Esophagus (tissue), 2 donors: ENCODE measurements around the gene ITPR3. TPM values are rescaled to one million over a fixed set of nuclear protein-coding genes. Genes with fewer than 3 reads are reported as not detected.

Experiments used
- H3K27ac ChIP-seq, 2 donors: one replicate each; pipeline ENCODE4 v1.5.1; 2013; ENCODE audit warnings: low read depth in 2 of 2, mild to moderate bottlenecking in 2 of 2, inconsistent platforms in 1 of 2, low read length in 1 of 2, moderate library complexity in 1 of 2
- H3K27me3 ChIP-seq, 2 donors: one replicate each; pipeline ENCODE4 v1.6.1; 2013; ENCODE audit warnings: low read length in 2 of 2, control low read depth in 1 of 2, mild to moderate bottlenecking in 1 of 2; ENCODE audit not compliant: insufficient read depth in 2 of 2, control insufficient read depth in 1 of 2
- H3K36me3 ChIP-seq, 2 donors: one replicate each; pipeline ENCODE4 v1.6.1; 2013; ENCODE audit warnings: low read length in 1 of 2; ENCODE audit not compliant: control insufficient read depth in 2 of 2, insufficient read depth in 2 of 2
- H3K4me1 ChIP-seq, 2 donors: one replicate each; pipeline ENCODE4 v1.6.1; 2013; ENCODE audit warnings: low read length in 1 of 2; ENCODE audit not compliant: control insufficient read depth in 2 of 2, insufficient read depth in 2 of 2
- H3K4me3 ChIP-seq, 2 donors: one replicate each; pipeline ENCODE4 v1.5.1; 2013; ENCODE audit warnings: low read length in 2 of 2, mild to moderate bottlenecking in 2 of 2, low read depth in 1 of 2, moderate library complexity in 1 of 2
- H3K9me3 ChIP-seq, 2 donors: one replicate each; pipeline ENCODE4 v1.6.1; 2013; ENCODE audit warnings: mild to moderate bottlenecking in 2 of 2, low read depth in 1 of 2, low read length in 1 of 2, moderate library complexity in 1 of 2; ENCODE audit not compliant: control insufficient read depth in 2 of 2, insufficient read depth in 1 of 2
- WGBS, 2 donors: extraction: QIAGEN DNeasy Blood & Tissue Kit; methylation state at CpG; one replicate each; pipeline ENCODE4 v1.1.7; 2013; 5-methylcytosine and 5-hydroxymethylcytosine counted together
- polyA plus RNA-seq, 2 donors: library from polyadenylated mRNA; stranded (reverse); fragments of 200-250 nt; gene quantifications; one replicate each; pipeline ENCODE4 v1.2.3, GENCODE V29; 2013
- donor health status: healthy with polysubstance abuse.
- donor health status: Bipolar disorder and iron deficiency.

Gene ITPR3
- polyA plus RNA-seq, 2 donors = 11.9 to 15.0 TPM

DNA sequence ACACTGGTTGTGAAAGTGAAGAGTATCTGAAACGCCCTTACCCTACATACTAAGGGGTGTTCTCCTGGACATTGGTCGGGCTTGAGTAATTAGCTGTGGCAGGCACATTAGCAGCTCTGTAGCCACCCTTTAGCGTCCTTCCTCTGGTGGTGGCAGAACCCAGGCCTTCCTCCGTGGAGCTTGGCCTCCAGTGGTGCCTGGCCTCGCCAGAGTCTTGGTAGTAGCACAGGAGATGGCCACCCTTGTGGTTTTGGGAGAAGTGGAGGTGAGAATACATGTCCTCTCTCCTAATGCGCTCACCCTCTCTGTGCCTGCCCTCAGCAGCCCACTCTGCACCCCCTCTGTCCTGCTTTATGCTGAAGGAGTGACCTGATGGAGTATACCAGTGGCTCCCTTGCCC is 107.9 kb downstream of the ITPR3 start:
- Histone ChIP-seq H3K36me3 (no peaks in the 10 kb centered on the region), H3K27ac (no peak overlapping the region), H3K27me3 (no peaks in the 10 kb centered on the region), H3K9me3 (no peaks in the 10 kb centered on the region), H3K4me1 (peaks cover 0 to 5% of the 10 kb centered on the region in 2 donors), H3K4me3 (no peak overlapping the region)
- 86 to 92% methylated on average over 6 of the region's 6 CpGs for WGBS, 2 donors

DNA sequence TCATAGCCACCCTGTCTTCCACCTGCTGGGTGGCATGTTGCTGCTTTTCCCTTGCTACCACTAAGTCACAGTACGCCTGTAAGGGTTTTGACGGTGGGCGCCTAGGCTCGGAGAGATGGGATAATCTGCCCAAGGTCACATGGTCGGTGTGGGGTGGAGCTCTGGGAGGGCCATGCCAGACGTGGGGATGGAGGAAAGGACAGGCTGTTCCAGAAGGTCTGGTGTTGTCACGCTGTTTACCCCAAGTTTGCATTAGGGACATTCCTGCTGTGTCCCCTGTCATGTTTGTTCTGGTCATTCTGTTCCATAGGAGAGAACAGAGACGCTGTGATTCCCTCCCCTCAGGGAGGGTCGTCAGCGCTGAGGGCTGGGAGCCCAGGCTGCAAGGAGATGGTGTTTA is 109.5 kb downstream of the ITPR3 start:
- Histone ChIP-seq H3K27me3 (no peaks in the 10 kb centered on the region), H3K27ac (no peak overlapping the region), H3K36me3 (no peaks in the 10 kb centered on the region), H3K9me3 (no peaks in the 10 kb centered on the region), H3K4me3 (no peak overlapping the region), H3K4me1 (peaks cover 0 to 5% of the 10 kb centered on the region in 2 donors)
- WGBS, 2 donors = 72 to 76% methylated on average over 10 of the region's 10 CpGs

DNA sequence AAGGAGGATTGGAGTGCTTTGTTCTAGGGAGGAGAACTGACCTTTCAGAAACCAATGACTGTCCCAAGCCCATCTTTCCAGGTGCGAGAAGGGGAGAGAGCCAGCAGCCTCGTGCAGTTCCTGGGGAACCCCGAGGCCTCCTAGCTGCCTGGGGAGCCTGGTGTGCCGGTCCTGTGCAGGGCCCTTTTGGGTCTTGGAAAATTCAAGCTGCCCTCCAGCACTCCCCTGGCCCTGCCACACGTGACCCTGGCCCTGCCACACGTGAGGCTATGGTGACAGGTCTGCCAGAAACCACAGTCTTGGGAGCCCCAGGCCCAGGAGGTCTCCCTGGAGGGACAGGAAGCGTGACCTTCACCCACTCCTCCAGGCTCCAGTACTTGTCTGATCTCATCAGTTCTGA is 109.9 kb downstream of the ITPR3 start:
- H3K36me3 ChIP-seq = no peaks in the 10 kb centered on the region
- H3K9me3 ChIP-seq = no peaks in the 10 kb centered on the region
- no peaks in the 10 kb centered on the region for H3K27me3 ChIP-seq
- H3K4me1 ChIP-seq = peaks cover 0 to 5% of the 10 kb centered on the region in 2 donors
- no peak overlapping the region for H3K27ac ChIP-seq
- H3K4me3 ChIP-seq = no peak overlapping the region
- 78 to 79% methylated on average over 7 of the region's 7 CpGs for WGBS, 2 donors

DNA sequence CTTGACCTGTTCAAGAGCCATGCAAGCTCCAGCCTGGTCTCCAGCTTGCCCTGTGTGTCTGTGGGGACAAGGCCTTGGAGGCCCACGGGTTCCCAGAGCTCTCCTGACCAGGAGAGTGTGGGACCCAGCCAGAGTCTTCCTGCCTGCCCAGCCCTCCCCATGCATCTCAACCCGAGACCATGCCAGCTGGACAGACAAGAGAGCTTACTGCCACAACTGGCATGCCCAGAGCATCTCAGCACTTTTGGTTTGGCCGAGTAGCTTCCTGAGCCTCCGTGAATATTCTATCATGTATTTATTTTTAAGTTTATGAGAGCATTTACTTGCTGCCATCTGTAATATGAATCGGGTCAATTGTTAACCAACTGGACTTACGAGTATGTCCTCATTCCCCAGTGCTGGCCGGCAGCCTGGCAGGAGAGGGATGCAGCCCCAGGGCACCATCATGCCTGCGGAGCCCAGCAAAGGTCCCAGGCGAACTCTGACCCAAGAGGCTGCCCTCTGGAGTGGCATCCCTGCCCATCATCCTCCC is 110.7 kb downstream of the ITPR3 start:
- peak overlapping the region in 1 of 2 donors; percentile 42 for H3K27ac ChIP-seq
- H3K27me3 ChIP-seq = no peaks in the 10 kb centered on the region
- peaks cover 0 to 5% of the 10 kb centered on the region in 2 donors for H3K4me1 ChIP-seq
- H3K4me3 ChIP-seq = no peak overlapping the region
- WGBS, 2 donors = 57 to 63% methylated on average over 9 of the region's 9 CpGs
- no peaks in the 10 kb centered on the region for H3K36me3 ChIP-seq
- H3K9me3 ChIP-seq = no peaks in the 10 kb centered on the region

DNA sequence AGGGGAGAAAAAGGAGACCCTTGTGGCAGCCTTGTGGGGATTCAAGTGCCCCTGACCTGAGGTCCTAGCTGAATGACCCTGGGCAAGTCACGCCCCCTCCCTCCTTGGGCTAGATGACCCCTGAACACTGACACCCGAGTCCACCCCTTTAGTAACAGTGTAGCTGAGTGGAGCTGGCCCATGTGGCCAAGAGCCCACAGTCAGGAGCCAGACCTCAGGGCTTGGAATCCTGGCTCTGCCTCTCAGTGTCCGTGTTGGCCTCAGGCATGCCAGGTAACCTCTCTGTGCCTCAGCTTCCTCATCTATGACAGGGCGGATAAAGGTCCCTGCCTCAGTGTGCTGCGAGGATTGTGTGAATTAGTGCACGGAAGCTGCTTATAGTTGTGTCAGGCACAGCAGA is 111.3 kb downstream of the ITPR3 start:
- Histone ChIP-seq H3K4me1 (peaks cover 0 to 5% of the 10 kb centered on the region in 2 donors), H3K27me3 (no peaks in the 10 kb centered on the region), H3K36me3 (no peaks in the 10 kb centered on the region), H3K4me3 (no peak overlapping the region), H3K9me3 (no peaks in the 10 kb centered on the region), H3K27ac (peak overlapping the region in 1 of 2 donors; percentile 17)
- WGBS, 2 donors = 86 to 89% methylated on average over 6 of the region's 6 CpGs

DNA sequence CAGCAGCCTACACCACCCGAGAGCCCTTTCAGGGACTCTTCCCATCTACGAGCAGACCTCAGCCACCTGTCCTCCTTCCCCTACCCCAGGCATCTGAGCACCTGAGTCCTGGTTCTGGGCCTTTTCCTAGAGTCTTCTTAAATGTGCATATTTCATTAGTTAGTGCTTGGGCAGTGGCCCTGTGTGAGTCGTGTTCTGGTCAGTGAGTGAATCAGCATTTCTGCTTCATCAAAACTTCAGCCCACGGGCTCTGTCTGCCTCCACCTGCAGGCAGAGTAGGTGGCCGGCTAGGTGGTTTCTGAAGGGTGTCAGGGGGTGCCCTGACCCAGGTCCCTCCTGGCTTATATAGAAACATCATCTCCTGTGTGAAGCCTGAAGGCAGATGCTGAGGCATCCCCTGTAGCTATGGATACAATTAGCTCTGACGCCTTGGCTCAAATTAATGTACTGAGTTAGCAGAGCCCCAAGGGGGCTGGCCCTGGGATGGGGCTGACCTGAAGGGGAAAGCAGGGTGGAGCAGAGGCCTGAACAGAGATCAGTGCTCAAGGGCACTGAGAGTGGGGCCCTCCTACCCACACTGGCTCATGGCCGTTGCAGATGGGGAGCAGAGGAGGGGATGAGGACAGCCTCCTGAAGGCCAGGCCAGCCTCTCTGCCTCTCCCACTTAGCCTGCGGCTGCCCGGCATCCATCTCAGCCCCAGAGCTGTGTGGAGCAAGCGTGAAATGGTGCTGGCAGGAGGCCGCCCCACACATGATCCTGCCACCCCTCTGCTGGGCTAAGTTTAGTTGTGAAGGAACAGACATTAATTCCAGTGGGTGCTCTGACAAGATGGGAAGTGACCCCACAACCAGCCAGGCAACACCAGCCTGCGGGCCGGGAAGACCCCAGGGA is 111.9 kb downstream of the ITPR3 start:
- Histone ChIP-seq H3K36me3 (no peaks in the 10 kb centered on the region), H3K4me1 (peaks cover 0 to 5% of the 10 kb centered on the region in 2 donors), H3K4me3 (no peak overlapping the region), H3K27me3 (no peaks in the 10 kb centered on the region), H3K27ac (peak overlapping the region in 1 of 2 donors; percentile 17), H3K9me3 (no peaks in the 10 kb centered on the region)
- 84 to 85% methylated on average over 13 of the region's 13 CpGs for WGBS, 2 donors

DNA sequence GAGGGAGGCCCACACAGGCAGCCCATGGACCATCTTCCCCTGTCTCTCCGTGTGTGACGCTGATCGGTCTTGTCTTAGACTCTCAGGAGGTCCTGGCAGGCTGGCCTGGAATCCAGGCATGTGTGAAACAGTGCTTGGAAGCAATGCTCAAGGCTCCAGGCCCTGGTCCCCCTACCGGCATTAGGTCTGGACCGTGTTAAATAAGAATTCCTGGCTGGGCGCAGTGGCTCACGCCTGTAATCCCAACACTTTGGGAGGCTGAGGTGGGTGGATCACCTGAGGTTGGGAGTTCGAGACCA is 112.5 kb downstream of the ITPR3 start:
- H3K4me3 ChIP-seq = no peak overlapping the region
- H3K27ac ChIP-seq = no peak overlapping the region
- H3K27me3 ChIP-seq = no peaks in the 10 kb centered on the region
- WGBS, 2 donors = 92 to 96% methylated on average over 8 of the region's 8 CpGs
- peaks cover 0 to 5% of the 10 kb centered on the region in 2 donors for H3K4me1 ChIP-seq
- no peaks in the 10 kb centered on the region for H3K36me3 ChIP-seq
- no peaks in the 10 kb centered on the region for H3K9me3 ChIP-seq

DNA sequence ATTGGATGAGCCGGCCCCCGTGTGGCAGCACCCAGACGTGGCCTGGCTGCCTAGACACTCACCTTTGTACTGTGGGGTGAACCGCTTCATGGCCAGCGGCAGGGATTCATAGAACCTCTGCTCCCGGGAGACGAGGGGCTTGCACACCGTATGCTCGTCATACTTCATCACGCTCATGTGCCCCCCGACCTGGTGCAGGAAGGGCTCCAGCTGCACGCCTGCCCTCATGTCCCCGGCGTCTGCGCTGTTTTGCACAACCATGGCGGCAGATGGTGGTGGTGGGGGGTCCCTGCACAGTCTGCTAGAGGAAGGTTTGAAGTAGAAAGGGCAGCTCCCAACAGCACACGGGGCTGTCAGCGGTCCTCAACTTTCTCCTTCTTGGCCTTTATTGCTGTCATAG is 114.1 kb downstream of the ITPR3 start:
- H3K36me3 ChIP-seq = no peaks in the 10 kb centered on the region
- H3K27me3 ChIP-seq = no peaks in the 10 kb centered on the region
- no peak overlapping the region for H3K27ac ChIP-seq
- H3K9me3 ChIP-seq = no peaks in the 10 kb centered on the region
- WGBS, 2 donors = 82 to 87% methylated on average over 18 of the region's 18 CpGs
- H3K4me1 ChIP-seq = peaks cover 0 to 5% of the 10 kb centered on the region in 2 donors
- H3K4me3 ChIP-seq = no peak overlapping the region

DNA sequence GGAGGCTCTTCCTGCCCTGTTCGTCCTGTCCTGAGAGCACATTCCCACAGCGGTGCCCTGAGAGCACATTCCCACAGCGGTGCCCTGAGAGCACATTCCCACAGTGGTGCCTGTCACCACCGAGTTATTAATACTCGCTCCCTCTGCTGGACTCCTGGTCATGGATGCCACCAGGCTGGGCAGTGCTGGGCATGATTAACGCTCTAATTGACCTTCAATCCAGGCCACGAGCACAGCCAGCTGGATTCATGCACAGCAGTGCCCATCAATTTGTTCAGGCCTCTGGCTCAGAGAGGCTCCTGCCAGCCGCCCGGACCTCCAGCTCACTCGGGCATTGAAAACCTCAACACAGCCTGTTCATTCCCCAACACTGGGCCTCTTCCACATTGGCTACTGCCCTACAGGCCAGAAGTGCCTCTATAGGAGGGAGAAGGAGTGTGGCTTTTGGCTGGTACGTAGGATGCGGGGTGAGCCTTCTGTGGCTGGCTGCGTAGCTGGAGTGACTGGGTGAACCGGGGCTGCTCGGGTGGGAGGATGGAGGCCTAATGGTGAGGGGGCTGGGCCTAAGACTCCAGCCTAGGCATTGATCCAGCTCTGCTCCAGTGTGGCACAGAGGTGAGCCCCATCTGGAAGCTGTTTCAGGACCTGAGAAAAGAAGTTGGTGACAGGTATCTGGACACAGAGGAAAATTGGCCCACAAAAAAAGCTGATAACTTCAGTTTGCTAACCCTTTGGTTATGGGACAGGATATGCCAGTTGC is 116.3 kb downstream of the ITPR3 start:
- Histone ChIP-seq H3K9me3 (no peaks in the 10 kb centered on the region), H3K27ac (no peak overlapping the region), H3K4me3 (no peak overlapping the region), H3K27me3 (no peaks in the 10 kb centered on the region), H3K36me3 (no peaks in the 10 kb centered on the region), H3K4me1 (no peaks in the 10 kb centered on the region)
- WGBS, 2 donors = 79 to 81% methylated on average over 15 of the region's 15 CpGs
